HG02678 (cell line): ENCODE results near the gene FLII.

Source experiments
- ATAC-seq: cut with Tn5 transposase; IDR thresholded peaks from one replicate; pipeline ENCODE4 v1.9.1; 2021; ENCODE audit warnings: mild to moderate bottlenecking, moderate library complexity; ENCODE audit not compliant: unreplicated experiment

FLII gene

GRCh38 chr17:18245038-18245776 is 13.3 kb downstream of the FLII start:
- ATAC-seq, result no peak

DNA sequence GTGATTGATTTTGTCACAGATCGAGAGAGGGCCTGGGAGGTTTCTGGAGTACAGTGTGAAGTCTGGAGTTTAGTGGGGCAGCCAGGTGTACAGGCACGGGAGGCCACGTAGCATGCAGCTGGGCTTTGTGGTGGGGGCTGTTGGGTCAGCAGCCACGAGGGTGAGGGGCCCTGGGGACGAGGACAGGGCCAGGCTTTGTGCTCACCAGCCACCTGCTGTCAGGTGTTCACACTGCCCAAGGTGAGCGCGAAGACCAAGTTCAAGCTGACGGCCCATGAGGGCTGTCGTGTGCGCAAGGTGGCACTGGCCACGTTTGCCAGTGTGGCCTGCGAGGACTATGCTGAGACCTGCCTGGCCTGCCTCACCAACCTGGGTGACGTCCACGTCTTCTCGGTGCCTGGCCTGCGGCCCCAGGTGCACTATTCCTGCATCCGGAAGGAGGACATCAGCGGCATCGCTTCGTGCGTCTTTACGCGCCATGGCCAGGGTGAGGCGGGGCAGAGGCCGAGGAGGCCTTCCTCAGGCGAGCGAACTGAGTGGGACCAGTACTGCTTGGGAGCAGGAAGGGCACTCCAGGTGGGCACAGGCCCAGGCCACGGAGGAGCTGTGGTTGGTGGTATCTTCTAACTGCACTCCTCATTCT is 17.2 kb downstream of the FLII start:
- no peak for ATAC-seq

GRCh38 chr17:18240449-18240848 is 18.1 kb downstream of the FLII start:
- ATAC-seq, result no peak

DNA sequence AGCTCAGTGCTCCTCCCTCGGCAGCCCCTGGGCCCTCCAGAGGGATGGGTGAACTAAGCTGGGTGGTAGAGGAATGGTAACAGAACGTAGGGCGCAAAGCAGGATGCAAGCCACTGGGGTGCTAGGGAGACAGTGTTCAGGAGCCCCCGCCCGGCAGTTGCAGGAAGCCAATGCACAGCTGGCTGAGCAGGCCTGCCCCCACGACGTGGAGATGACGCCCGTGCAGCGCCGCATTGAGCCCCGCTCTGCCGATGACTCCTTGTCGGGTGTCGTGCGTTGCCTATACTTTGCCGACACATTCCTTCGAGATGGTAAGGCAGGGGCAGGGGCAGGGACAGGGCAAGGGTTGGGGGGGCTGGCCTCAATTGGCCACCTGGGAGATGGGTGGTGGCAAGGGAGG is 20.2 kb downstream of the FLII start:
- ATAC-seq, result no peak

GRCh38 chr17:18237461-18237860 is 21.1 kb downstream of the FLII start:
- no peak for ATAC-seq

- ATAC-seq, result no peak
Observed at GRCh38 chr17:18236494-18236893, 22.0 kb downstream of the FLII start.

- no peak for ATAC-seq
Observed at GRCh38 chr17:18235743-18236256, 22.7 kb downstream of the FLII start.

GRCh38 chr17:18234853-18235380 is 23.6 kb downstream of the FLII start:
- ATAC-seq, result no peak

GRCh38 chr17:18233803-18234518 is 24.6 kb downstream of the FLII start:
- no peak for ATAC-seq

GRCh38 chr17:18231164-18231563 is 27.4 kb downstream of the FLII start:
- no peak for ATAC-seq

DNA sequence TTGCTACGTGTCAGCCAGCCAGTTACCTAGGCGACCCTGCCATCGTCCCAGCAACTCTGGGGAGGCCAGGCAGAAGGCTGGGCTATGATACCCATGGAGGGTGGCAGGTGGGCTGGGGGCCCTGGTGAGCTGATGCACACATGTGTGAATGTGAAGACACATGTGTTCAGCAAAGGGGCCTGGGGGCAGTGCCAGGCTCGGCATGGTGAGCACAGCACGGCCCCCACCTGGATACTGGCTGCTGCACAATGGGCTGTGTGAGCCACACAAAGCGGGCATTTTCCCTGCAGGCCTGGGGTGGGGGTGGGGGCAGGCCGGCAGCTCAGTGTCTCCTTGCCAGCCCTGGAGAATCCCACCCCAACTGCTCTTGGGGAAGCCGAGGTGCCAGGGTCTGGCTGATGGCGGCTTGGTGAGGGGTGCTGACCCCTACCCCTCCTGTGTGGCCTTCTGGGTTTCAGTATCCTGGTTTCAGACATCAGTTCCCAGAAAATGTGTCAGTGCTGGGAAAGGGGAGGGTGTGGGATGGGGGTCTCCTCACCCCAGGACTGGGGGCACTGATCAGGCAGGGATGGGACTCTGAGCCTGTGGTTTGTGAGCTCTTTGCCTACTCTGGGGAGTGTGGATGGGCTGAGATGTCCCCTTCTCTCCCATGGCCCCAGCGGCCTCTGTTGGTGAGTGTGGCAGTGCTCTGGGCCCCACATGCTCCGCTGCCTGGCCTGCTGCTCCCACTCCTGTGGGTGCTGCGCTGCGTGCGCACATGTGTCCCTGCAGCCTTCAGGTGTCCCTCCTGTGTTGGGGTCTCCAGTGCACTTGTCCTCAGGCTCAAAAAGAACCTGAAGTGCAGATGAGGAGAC is 28.0 kb downstream of the FLII start:
- no peak for ATAC-seq

- ATAC-seq, result no peak
Observed at GRCh38 chr17:18229771-18230170, 28.8 kb downstream of the FLII start.

- ATAC-seq, result no peak
Observed at GRCh38 chr17:18229254-18229653, 29.3 kb downstream of the FLII start.

GRCh38 chr17:18228176-18228682 is 30.3 kb downstream of the FLII start:
- ATAC-seq, result no peak

GRCh38 chr17:18227635-18228034 is 30.9 kb downstream of the FLII start:
- ATAC-seq, result no peak

GRCh38 chr17:18226284-18226945 is 32.1 kb downstream of the FLII start:
- no peak for ATAC-seq

- ATAC-seq, result peak; percentile 13
Observed at GRCh38 chr17:18225642-18226283, 32.8 kb downstream of the FLII start.

- ATAC-seq, result peak; percentile 90
Observed at GRCh38 chr17:18225121-18225641, 33.4 kb downstream of the FLII start, which contains the start of gene LLGL1. Gene LLGL1 (plus strand): TSS chr17:18225635. CDS start chr17:18225683, 48 bp downstream.
